Measurements from ENCODE around the gene ACE.

- TF ChIP-seq CTCF (IDR thresholded peaks at IDR 0.05; ENCODE audit: low read depth, low read length, missing input control) (no peak), ATF3 (IDR thresholded peaks at IDR 0.05) (no peak), HNF4A (conservative IDR thresholded peaks at IDR 0.05) (no peak), ZBTB33 (IDR thresholded peaks at IDR 0.05) (no peak), YY1 (IDR thresholded peaks at IDR 0.05) (no peak), MAX (IDR thresholded peaks at IDR 0.05) (no peak), EGR1 (IDR thresholded peaks at IDR 0.05; ENCODE audit: low read depth in 2 of 2) (no peak), REST (IDR thresholded peaks at IDR 0.05) (no peak), JUND (IDR thresholded peaks at IDR 0.05) (no peak), SP1 (IDR thresholded peaks at IDR 0.05) (no peak), TAF1 (conservative IDR thresholded peaks at IDR 0.05) (no peak), RXRA (IDR thresholded peaks at IDR 0.05) (no peak), GABPA (IDR thresholded peaks at IDR 0.05 in 1 of 2, conservative IDR thresholded peaks at IDR 0.05 in 1 of 2) (no peak), NR2F2 (IDR thresholded peaks at IDR 0.05) (no peak)
Observed at GRCh38 chr17:63489291-63489690, 12.4 kb downstream of the ACE start.
